Stimulated activated CD4-positive, alpha-beta T cell treated with anti-CD3 and anti-CD28 coated beads, TNF-alpha, amount 100 ng/mL, for 4 hours (primary cell): Measurements from ENCODE around the gene HVCN1.
"Not testable (repeated sequence)": the region's sequence is repeated elsewhere in the genome, so short reads cannot be mapped to it uniquely, and the experiment has no call there.

Source experiments
- DNase-seq, 3 experiments: peaks; one replicate each; pipeline ENCODE4 v3.0.0-alpha.2; 2020; ENCODE audit warnings: low read depth in 3 of 3

HVCN1 gene

GRCh38 chr12:110616471-110617115 is 72.3 kb downstream of the HVCN1 start:
- no peak for DNase-seq

GRCh38 chr12:110615171-110615570 is 73.7 kb downstream of the HVCN1 start:
- no peak for DNase-seq

GRCh38 chr12:110613771-110614684 is 74.9 kb downstream of the HVCN1 start, which contains the start of gene TCTN1:
Gene TCTN1, plus strand, starts transcription at chr12:110614129. Its CDS starts 54 bp downstream, at chr12:110614183.
- DNase-seq, result peak; percentile 93 to 95 (median 94)

GRCh38 chr12:110613071-110613770 is 75.7 kb downstream of the HVCN1 start:
- no peak for DNase-seq

- DNase-seq, result no peak
These were observed 82.7 kb downstream of the HVCN1 start for GRCh38 chr12:110606253-110606611.

- DNase-seq, result not testable (repeated sequence)
These were observed 86.7 kb downstream of the HVCN1 start for GRCh38 chr12:110602085-110602814.

- no peak for DNase-seq
These were observed 88.7 kb downstream of the HVCN1 start for GRCh38 chr12:110600254-110600653.

GRCh38 chr12:110599334-110599733 is 89.6 kb downstream of the HVCN1 start:
- no peak for DNase-seq
